Astrocyte of the cerebellum (primary cell): ENCODE data around the gene NSRP1.

ENCODE experiments used
- DNase-seq: peaks from one replicate; pipeline ENCODE4 v3.0.0-alpha.2; 2011; ENCODE audit warnings: low read depth
- H3K4me3 ChIP-seq: 2 replicates; pipeline ENCODE4 v1.5.1; 2011; ENCODE audit warnings: mild to moderate bottlenecking, low read depth, low read length, moderate library complexity
- in situ Hi-C: cut with HindIII; loops from 2 replicates; pipeline ENCODE4 v1.10.0; 2017; ENCODE audit warnings: low sequenced_read_pairs
- TF ChIP-seq, protein P1 (sequence below): IDR thresholded peaks from 2 replicates; pipeline ENCODE4 v1.5.1; 2012; ENCODE audit warnings: low read length, low read depth, moderate library complexity, mild to moderate bottlenecking; ENCODE audit errors: missing control alignments

NSRP1 gene

GRCh38 chr17:30101686-30102390 lies 14.8 kb upstream of the NSRP1 start:
- in situ Hi-C loops: no loop called here
- H3K4me3 ChIP-seq: no peak overlapping the region
- TF ChIP-seq, protein P1, sequence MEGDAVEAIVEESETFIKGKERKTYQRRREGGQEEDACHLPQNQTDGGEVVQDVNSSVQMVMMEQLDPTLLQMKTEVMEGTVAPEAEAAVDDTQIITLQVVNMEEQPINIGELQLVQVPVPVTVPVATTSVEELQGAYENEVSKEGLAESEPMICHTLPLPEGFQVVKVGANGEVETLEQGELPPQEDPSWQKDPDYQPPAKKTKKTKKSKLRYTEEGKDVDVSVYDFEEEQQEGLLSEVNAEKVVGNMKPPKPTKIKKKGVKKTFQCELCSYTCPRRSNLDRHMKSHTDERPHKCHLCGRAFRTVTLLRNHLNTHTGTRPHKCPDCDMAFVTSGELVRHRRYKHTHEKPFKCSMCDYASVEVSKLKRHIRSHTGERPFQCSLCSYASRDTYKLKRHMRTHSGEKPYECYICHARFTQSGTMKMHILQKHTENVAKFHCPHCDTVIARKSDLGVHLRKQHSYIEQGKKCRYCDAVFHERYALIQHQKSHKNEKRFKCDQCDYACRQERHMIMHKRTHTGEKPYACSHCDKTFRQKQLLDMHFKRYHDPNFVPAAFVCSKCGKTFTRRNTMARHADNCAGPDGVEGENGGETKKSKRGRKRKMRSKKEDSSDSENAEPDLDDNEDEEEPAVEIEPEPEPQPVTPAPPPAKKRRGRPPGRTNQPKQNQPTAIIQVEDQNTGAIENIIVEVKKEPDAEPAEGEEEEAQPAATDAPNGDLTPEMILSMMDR: no peak
- DNase-seq: no peak

GRCh38 chr17:30103921-30104320 lies 12.7 kb upstream of the NSRP1 start:
- no peak for DNase-seq
- H3K4me3 ChIP-seq: no peak overlapping the region
- TF ChIP-seq, protein P1: no peak
- in situ Hi-C loops: no loop called here

- TF ChIP-seq, protein P1: peak; percentile 96
- peak overlapping the region; percentile 41 for H3K4me3 ChIP-seq
- DNase-seq: peak; percentile 68
- in situ Hi-C loops: no loop called here
These were observed 11.9 kb upstream of the NSRP1 start for GRCh38 chr17:30104575-30105339.

- no peak overlapping the region for H3K4me3 ChIP-seq
- in situ Hi-C loops: no loop called here
- DNase-seq: no peak
- TF ChIP-seq, protein P1: no peak
These were observed 3.8 kb upstream of the NSRP1 start for GRCh38 chr17:30112794-30113193.

DNA sequence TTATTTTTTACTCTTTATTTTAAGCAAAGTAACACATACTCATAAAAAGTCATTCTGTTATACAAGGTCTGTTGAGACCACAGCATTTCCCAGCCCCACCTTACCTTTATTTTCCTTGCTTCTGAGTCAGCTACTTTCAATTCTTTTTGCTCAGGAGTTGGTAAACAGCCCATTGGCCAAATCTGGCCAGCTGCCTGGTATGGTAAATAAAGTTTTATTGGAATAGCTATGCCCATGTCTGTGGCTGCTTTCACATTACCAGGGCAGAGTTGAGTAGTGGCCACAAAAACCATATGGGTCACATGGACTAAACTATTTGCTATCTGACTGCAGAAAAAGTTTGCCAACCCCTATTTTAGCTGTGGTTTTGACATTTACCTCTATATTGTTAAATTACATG lies 3.4 kb upstream of the NSRP1 start:
- DNase-seq: peak; percentile 62
- TF ChIP-seq, protein P1: no peak
- no peak overlapping the region for H3K4me3 ChIP-seq
- in situ Hi-C loops: no loop called here

DNA sequence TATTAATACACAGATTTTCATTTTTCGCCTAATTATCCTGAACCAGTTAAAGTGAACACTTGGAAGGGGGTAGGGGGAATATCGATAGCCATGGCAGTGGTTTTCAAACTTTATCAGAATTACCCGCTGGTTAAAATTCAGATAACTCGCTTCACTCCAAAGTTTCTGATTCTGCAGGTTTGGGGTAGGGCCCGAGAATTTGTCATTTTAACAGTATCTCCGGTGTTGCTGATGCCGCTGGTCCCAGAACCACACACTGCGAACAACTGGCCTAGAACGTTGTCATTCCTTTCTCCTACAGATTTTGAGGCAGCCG lies 313 bp upstream of the NSRP1 start:
- peak overlapping the region; percentile 92 for H3K4me3 ChIP-seq
- TF ChIP-seq, protein P1: no peak
- DNase-seq: no peak
- in situ Hi-C loops: no loop called here
